Measurements from ENCODE around the gene IGFBP2.

Gene IGFBP2

GRCh38 chr2:216701544-216701943 is 68.3 kb downstream of the IGFBP2 start:
- Mint-ChIP-seq H3K4me1 (ENCODE audit: low read depth) (no peaks in the 10 kb centered on the region), H3K9me3 (no peaks in the 10 kb centered on the region), H3K27ac (no peak overlapping the region), H3K27me3 (peaks cover 14% of the 10 kb centered on the region), H3K4me3 (no peak overlapping the region), H3K36me3 (ENCODE audit: low read depth) (no peaks in the 10 kb centered on the region)

- no peaks in the 10 kb centered on the region for H3K9me3 Mint-ChIP-seq
- H3K4me3 Mint-ChIP-seq: no peak overlapping the region
- H3K27me3 Mint-ChIP-seq: peaks cover 14% of the 10 kb centered on the region
- no peak overlapping the region for H3K27ac Mint-ChIP-seq
- no peaks in the 10 kb centered on the region for H3K36me3 Mint-ChIP-seq (ENCODE audit: low read depth)
- H3K4me1 Mint-ChIP-seq (ENCODE audit: low read depth): no peaks in the 10 kb centered on the region
Observed at GRCh38 chr2:216702756-216703155, 69.5 kb downstream of the IGFBP2 start.

GRCh38 chr2:216710551-216711301 is 77.5 kb downstream of the IGFBP2 start:
- H3K9me3 Mint-ChIP-seq: no peaks in the 10 kb centered on the region
- H3K27ac Mint-ChIP-seq: no peak overlapping the region
- H3K4me3 Mint-ChIP-seq: no peak overlapping the region
- H3K4me1 Mint-ChIP-seq (ENCODE audit: low read depth): no peaks in the 10 kb centered on the region
- no peaks in the 10 kb centered on the region for H3K36me3 Mint-ChIP-seq (ENCODE audit: low read depth)
- no peaks in the 10 kb centered on the region for H3K27me3 Mint-ChIP-seq

- Mint-ChIP-seq H3K27me3 (no peaks in the 10 kb centered on the region), H3K4me3 (no peak overlapping the region), H3K4me1 (ENCODE audit: low read depth) (no peaks in the 10 kb centered on the region), H3K27ac (no peak overlapping the region), H3K36me3 (ENCODE audit: low read depth) (no peaks in the 10 kb centered on the region), H3K9me3 (no peaks in the 10 kb centered on the region)
Observed at GRCh38 chr2:216711348-216711747, 78.1 kb downstream of the IGFBP2 start.

- H3K27ac Mint-ChIP-seq: no peak overlapping the region
- no peak overlapping the region for H3K4me3 Mint-ChIP-seq
- H3K9me3 Mint-ChIP-seq: no peaks in the 10 kb centered on the region
- H3K27me3 Mint-ChIP-seq: peaks cover 5% of the 10 kb centered on the region
- no peaks in the 10 kb centered on the region for H3K4me1 Mint-ChIP-seq (ENCODE audit: low read depth)
- H3K36me3 Mint-ChIP-seq (ENCODE audit: low read depth): no peaks in the 10 kb centered on the region
Observed at GRCh38 chr2:216713691-216714336, 80.6 kb downstream of the IGFBP2 start.
